ENCODE measurements around the gene COMMD2.

Gene COMMD2

GRCh38 chr3:149738876-149739275 is 13.4 kb downstream of the COMMD2 start:
- Histone ChIP-seq H3K27ac (no peak overlapping the region), H3K9ac (no peak overlapping the region), H3K4me1 (ENCODE audit: low read depth, poor library complexity, severe bottlenecking) (peaks cover 9% of the 10 kb centered on the region), H2AFZ (ENCODE audit: low read depth) (no peak overlapping the region), H3K4me3 (IDR thresholded peaks at IDR 0.05; ENCODE audit: insufficient read depth, low read depth, low read length) (no peak overlapping the region), H3K36me3 (ENCODE audit: insufficient read depth) (no peaks in the 10 kb centered on the region), H4K20me1 (ENCODE audit: insufficient read depth) (no peaks in the 10 kb centered on the region), H3K27me3 (ENCODE audit: insufficient read depth, low read depth) (no peaks in the 10 kb centered on the region), H3K79me2 (ENCODE audit: insufficient read depth, low read depth) (no peaks in the 10 kb centered on the region), H3K4me2 (no peak overlapping the region)
- TF ChIP-seq CTCF (conservative IDR thresholded peaks at IDR 0.05; ENCODE audit: low read depth, low read length) = no peak

GRCh38 chr3:149736953-149737205 is 15.4 kb downstream of the COMMD2 start:
- no peak overlapping the region for H3K4me3 ChIP-seq (IDR thresholded peaks at IDR 0.05; ENCODE audit: insufficient read depth, low read depth, low read length)
- H3K79me2 ChIP-seq (ENCODE audit: insufficient read depth, low read depth) = no peaks in the 10 kb centered on the region
- H3K4me2 ChIP-seq = no peak overlapping the region
- H2AFZ ChIP-seq (ENCODE audit: low read depth) = no peak overlapping the region
- peaks cover 9% of the 10 kb centered on the region for H3K4me1 ChIP-seq (ENCODE audit: low read depth, poor library complexity, severe bottlenecking)
- no peak for TF ChIP-seq CTCF (conservative IDR thresholded peaks at IDR 0.05; ENCODE audit: low read depth, low read length)
- H4K20me1 ChIP-seq (ENCODE audit: insufficient read depth) = no peaks in the 10 kb centered on the region
- H3K9ac ChIP-seq = no peak overlapping the region
- no peaks in the 10 kb centered on the region for H3K27me3 ChIP-seq (ENCODE audit: insufficient read depth, low read depth)
- H3K27ac ChIP-seq = no peak overlapping the region
- no peaks in the 10 kb centered on the region for H3K36me3 ChIP-seq (ENCODE audit: insufficient read depth)

- TF ChIP-seq CTCF (conservative IDR thresholded peaks at IDR 0.05; ENCODE audit: low read depth, low read length) = no peak
- no peaks in the 10 kb centered on the region for H3K36me3 ChIP-seq (ENCODE audit: insufficient read depth)
- no peak overlapping the region for H3K9ac ChIP-seq
- no peaks in the 10 kb centered on the region for H3K27me3 ChIP-seq (ENCODE audit: insufficient read depth, low read depth)
- H3K4me3 ChIP-seq (IDR thresholded peaks at IDR 0.05; ENCODE audit: insufficient read depth, low read depth, low read length) = no peak overlapping the region
- no peak overlapping the region for H3K27ac ChIP-seq
- H3K4me1 ChIP-seq (ENCODE audit: low read depth, poor library complexity, severe bottlenecking) = peaks cover 9% of the 10 kb centered on the region
- H2AFZ ChIP-seq (ENCODE audit: low read depth) = no peak overlapping the region
- H4K20me1 ChIP-seq (ENCODE audit: insufficient read depth) = no peaks in the 10 kb centered on the region
- no peaks in the 10 kb centered on the region for H3K79me2 ChIP-seq (ENCODE audit: insufficient read depth, low read depth)
- no peak overlapping the region for H3K4me2 ChIP-seq
Measured at GRCh38 chr3:149736175-149736952, 15.9 kb downstream of the COMMD2 start.

- Histone ChIP-seq H2AFZ (ENCODE audit: low read depth) (no peak overlapping the region), H3K36me3 (ENCODE audit: insufficient read depth) (no peaks in the 10 kb centered on the region), H3K4me2 (no peak overlapping the region), H3K4me3 (IDR thresholded peaks at IDR 0.05; ENCODE audit: insufficient read depth, low read depth, low read length) (no peak overlapping the region), H3K79me2 (ENCODE audit: insufficient read depth, low read depth) (no peaks in the 10 kb centered on the region), H3K9ac (no peak overlapping the region), H3K27ac (no peak overlapping the region), H4K20me1 (ENCODE audit: insufficient read depth) (no peaks in the 10 kb centered on the region), H3K4me1 (ENCODE audit: low read depth, poor library complexity, severe bottlenecking) (peaks cover 16% of the 10 kb centered on the region), H3K27me3 (ENCODE audit: insufficient read depth, low read depth) (no peaks in the 10 kb centered on the region)
- no peak for TF ChIP-seq CTCF (conservative IDR thresholded peaks at IDR 0.05; ENCODE audit: low read depth, low read length)
Measured at GRCh38 chr3:149732234-149732633, 20.1 kb downstream of the COMMD2 start.

Data from KMS-11 (cell line).